Measurements from ENCODE around the gene DRC7. TPM values are rescaled to one million over a fixed set of nuclear protein-coding genes. Genes with fewer than 3 reads are reported as not detected.
A peak's percentile ranks its signal among the peaks of the same experiment; 100 is the strongest.

Gene DRC7
- polyA plus RNA-seq, 1 donor from 2014 or later, result not detected

DNA sequence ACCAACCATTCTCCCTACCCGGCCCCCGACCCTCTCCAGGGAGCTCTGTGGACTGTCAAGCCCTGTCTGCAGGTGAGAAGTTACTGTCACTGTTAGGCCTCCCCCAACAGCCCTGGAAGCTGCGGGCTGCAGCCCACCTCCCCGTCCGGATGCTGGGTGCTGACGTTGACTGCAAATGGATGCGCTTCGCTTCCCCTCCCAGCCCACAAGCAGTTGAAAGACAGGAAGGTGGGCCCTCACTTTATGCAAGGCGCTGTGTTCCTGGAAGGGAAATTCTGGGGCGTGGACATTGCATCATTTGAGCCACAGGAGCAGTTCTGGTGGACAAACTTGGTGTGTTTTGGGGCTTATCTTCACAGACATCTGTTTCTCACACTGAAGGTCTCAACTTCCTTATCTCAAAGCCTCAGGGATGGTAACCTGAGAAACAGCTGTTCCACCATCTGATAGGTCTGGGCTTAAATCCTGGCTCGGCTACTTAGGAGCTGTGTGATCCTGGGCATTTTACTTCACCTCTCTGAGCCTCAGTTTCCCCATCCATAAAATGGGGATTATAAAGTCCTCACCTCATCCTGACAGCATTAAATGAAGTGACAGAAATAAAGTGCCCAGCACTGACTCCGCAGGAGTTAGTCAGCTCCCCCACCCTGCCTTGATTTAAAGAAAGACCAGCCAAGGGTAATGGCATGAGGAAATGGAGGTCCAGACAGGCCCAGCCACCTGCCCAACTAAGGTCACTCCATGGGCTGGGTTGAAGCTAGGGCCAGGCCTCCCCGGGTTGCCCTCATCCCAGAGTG lies 4.6 kb upstream of the DRC7 start:
- Mint-ChIP-seq H3K27me3 (peaks cover 1% of the 10 kb centered on the region), H3K9me3 (no peaks in the 10 kb centered on the region), H3K27ac (peak overlapping the region in 2 of 3 donors; percentile 15 to 94), H3K36me3 (no peaks in the 10 kb centered on the region), H3K4me3 (peak overlapping the region in 3 of 4 donors; percentile 3 to 84 (median 76)), H3K4me1 (peaks cover 5 to 13% (median 12%) of the 10 kb centered on the region in 3 donors)

DNA sequence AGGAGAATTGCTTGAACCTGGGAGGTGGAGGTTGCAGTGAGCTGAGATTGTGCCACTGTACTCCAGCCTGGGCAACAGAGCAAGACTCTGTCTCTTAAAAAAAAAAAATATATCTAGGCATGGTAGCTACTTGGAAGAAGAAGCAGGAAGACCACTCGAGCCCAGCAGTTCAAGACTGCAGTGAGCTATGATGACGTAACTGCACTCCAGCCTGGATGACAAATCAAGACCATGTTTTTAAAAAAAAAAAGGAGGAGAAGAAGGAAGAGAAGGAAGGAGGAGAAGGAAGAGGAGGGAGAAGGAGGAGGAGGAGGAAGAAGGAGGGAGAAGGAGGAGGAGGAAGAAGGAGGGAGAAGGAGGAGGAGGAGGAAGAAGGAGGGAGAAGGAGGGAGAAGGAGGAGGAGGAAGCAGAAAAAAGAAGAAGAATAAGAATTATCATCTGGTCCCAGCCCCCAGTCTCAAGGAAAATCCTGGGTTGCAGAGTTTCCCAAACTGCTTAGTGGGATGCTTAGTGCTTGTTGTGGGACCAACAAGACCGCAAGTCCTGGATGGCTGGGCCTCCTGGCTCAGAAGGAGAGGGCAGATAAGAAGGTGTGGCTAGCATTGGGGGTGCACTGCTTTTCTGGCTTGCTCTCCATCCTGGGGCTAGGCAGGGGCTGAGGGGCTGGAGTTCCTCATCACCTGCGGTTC lies 3.7 kb upstream of the DRC7 start:
- peak overlapping the region in 1 of 3 donors; percentile 94 for H3K27ac Mint-ChIP-seq
- peaks cover 5 to 18% (median 17%) of the 10 kb centered on the region in 3 donors for H3K4me1 Mint-ChIP-seq
- no peaks in the 10 kb centered on the region for H3K36me3 Mint-ChIP-seq
- no peaks in the 10 kb centered on the region for H3K9me3 Mint-ChIP-seq
- peaks cover 1% of the 10 kb centered on the region for H3K27me3 Mint-ChIP-seq
- H3K4me3 Mint-ChIP-seq, result peak overlapping the region in 2 of 4 donors; percentile 6 to 84

DNA sequence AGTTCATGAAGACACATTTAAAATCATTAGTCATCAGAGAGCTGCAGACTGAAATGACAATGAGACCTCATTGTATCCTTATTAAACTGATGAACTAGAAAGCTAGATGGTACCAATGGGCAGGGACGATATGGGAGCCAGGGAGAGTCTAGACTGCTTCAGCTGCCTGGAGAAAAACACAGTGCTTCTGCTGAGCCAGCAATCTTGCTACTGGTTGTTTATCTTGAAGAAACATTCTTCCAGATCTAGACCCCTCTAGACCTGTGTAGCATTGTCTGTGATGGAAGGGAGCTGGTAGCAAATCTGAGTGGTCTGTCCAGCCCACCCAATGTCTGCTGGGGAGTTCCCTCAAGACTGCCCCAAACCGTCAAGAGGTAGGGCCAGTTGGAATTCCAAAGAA lies 2.0 kb upstream of the DRC7 start:
- Mint-ChIP-seq H3K9me3 (no peaks in the 10 kb centered on the region), H3K36me3 (no peaks in the 10 kb centered on the region), H3K4me3 (no peak overlapping the region), H3K27ac (peak overlapping the region in 1 of 3 donors; percentile 75), H3K27me3 (peaks cover 1% of the 10 kb centered on the region), H3K4me1 (peaks cover 5 to 18% (median 17%) of the 10 kb centered on the region in 3 donors)

GRCh38 chr16:57693550-57693949 lies 1.1 kb upstream of the DRC7 start:
- Mint-ChIP-seq H3K9me3 (no peaks in the 10 kb centered on the region), H3K4me3 (peak overlapping the region in 1 of 4 donors; percentile 23), H3K27me3 (peaks cover 1% of the 10 kb centered on the region), H3K4me1 (peaks cover 5 to 17% (median 16%) of the 10 kb centered on the region in 3 donors), H3K36me3 (no peaks in the 10 kb centered on the region), H3K27ac (peak overlapping the region in 1 of 3 donors; percentile 75)

DNA sequence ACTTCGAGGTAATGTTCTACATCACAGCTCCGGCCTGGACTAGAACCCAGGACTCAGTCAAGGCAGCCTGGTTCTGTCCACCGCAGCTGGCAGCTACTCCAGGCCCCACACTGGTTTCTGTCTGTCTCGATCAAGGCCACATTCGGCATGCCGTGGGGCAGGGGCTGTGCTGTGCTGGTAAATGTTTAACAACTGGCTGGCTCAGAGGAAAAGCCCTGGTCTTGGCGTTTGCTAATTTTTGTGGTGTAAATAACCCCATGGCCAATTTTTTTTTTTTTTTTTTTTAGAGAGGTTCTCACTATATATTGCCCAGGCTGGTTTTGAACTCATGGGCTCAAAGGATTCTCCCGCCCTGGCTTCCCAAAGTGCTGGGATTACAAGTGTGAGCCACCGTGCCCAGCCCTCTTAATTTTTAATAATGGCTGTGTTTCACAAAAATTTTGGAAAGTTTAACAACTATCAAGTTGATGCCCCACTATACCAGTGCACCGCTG lies 328 bp upstream of the DRC7 start:
- H3K36me3 Mint-ChIP-seq, result no peaks in the 10 kb centered on the region
- H3K9me3 Mint-ChIP-seq, result no peaks in the 10 kb centered on the region
- H3K27ac Mint-ChIP-seq, result peak overlapping the region in 1 of 3 donors; percentile 75
- H3K4me1 Mint-ChIP-seq, result peaks cover 5 to 16% (median 15%) of the 10 kb centered on the region in 3 donors
- peaks cover under 1% of the 10 kb centered on the region for H3K27me3 Mint-ChIP-seq
- peak overlapping the region in 3 of 4 donors; percentile 36 to 93 (median 76) for H3K4me3 Mint-ChIP-seq

- H3K27ac Mint-ChIP-seq, result no peak overlapping the region
- H3K27me3 Mint-ChIP-seq, result no peaks in the 10 kb centered on the region
- H3K36me3 Mint-ChIP-seq, result no peaks in the 10 kb centered on the region
- no peaks in the 10 kb centered on the region for H3K9me3 Mint-ChIP-seq
- H3K4me3 Mint-ChIP-seq, result peak overlapping the region in 2 of 4 donors; percentile 34 to 81
- H3K4me1 Mint-ChIP-seq, result peaks cover 5 to 11% (median 6%) of the 10 kb centered on the region in 3 donors
Observed at GRCh38 chr16:57695680-57696069, 1.1 kb downstream of the DRC7 start.

- no peak overlapping the region for H3K27ac Mint-ChIP-seq
- no peaks in the 10 kb centered on the region for H3K9me3 Mint-ChIP-seq
- H3K4me1 Mint-ChIP-seq, result peaks cover 5 to 11% (median 6%) of the 10 kb centered on the region in 3 donors
- no peaks in the 10 kb centered on the region for H3K27me3 Mint-ChIP-seq
- no peaks in the 10 kb centered on the region for H3K36me3 Mint-ChIP-seq
- no peak overlapping the region for H3K4me3 Mint-ChIP-seq
Observed at GRCh38 chr16:57696240-57696639, 1.6 kb downstream of the DRC7 start.

- H3K36me3 Mint-ChIP-seq, result no peaks in the 10 kb centered on the region
- H3K4me1 Mint-ChIP-seq, result peaks cover 5 to 10% (median 6%) of the 10 kb centered on the region in 3 donors
- H3K27me3 Mint-ChIP-seq, result no peaks in the 10 kb centered on the region
- no peaks in the 10 kb centered on the region for H3K9me3 Mint-ChIP-seq
- peak overlapping the region in 1 of 3 donors; percentile 46 for H3K27ac Mint-ChIP-seq
- H3K4me3 Mint-ChIP-seq, result no peak overlapping the region
Observed at GRCh38 chr16:57697896-57698537, 3.4 kb downstream of the DRC7 start.

DNA sequence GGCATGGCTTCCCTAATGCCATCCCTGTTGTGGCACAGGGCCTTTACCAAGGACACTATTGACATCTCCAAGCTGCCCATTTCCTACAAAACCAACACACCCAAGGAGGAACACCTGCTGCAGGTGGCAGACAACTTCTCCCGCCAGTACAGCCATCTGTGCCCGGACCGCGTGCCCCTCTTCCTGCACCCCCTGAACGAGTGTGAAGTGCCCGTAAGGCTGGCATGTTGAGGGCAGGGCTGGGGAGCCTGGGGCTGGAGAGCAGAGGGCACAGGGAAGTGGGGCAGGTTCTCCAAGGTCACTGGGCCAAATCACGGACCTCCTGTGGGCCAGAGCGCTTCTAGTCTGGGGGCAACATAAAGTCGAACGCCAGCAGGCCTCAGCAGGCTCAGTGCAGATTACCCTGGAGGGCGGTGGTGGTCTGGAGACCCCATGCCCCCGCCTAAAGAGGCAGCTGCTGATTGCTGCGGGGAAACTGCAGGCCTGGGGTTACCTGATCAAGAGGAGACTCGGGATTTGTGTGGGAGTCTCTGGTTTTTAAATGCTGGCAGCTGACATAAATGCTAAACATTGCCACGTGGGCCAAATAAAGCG lies 4.3 kb downstream of the DRC7 start:
- no peak overlapping the region for H3K4me3 Mint-ChIP-seq
- H3K27ac Mint-ChIP-seq, result no peak overlapping the region
- no peaks in the 10 kb centered on the region for H3K27me3 Mint-ChIP-seq
- no peaks in the 10 kb centered on the region for H3K9me3 Mint-ChIP-seq
- H3K36me3 Mint-ChIP-seq, result no peaks in the 10 kb centered on the region
- H3K4me1 Mint-ChIP-seq, result peaks cover 5 to 10% (median 6%) of the 10 kb centered on the region in 3 donors

- no peak overlapping the region for H3K27ac Mint-ChIP-seq
- H3K4me1 Mint-ChIP-seq, result peaks cover 4 to 11% (median 6%) of the 10 kb centered on the region in 3 donors
- H3K27me3 Mint-ChIP-seq, result no peaks in the 10 kb centered on the region
- no peaks in the 10 kb centered on the region for H3K9me3 Mint-ChIP-seq
- no peaks in the 10 kb centered on the region for H3K36me3 Mint-ChIP-seq
- H3K4me3 Mint-ChIP-seq, result no peak overlapping the region
Observed at GRCh38 chr16:57699481-57699880, 4.9 kb downstream of the DRC7 start.

- Mint-ChIP-seq H3K4me3 (no peak overlapping the region), H3K4me1 (peaks cover 0 to 8% (median 5%) of the 10 kb centered on the region in 3 donors), H3K27ac (no peak overlapping the region)
Observed at GRCh38 chr16:57699899-57700298, 5.3 kb downstream of the DRC7 start.

GRCh38 chr16:57700781-57701551 lies 6.4 kb downstream of the DRC7 start:
- H3K4me1 Mint-ChIP-seq, result peaks cover 0 to 1% (median 0%) of the 10 kb centered on the region in 3 donors
- H3K27me3 Mint-ChIP-seq, result no peaks in the 10 kb centered on the region
- H3K27ac Mint-ChIP-seq, result no peak overlapping the region
- peak overlapping the region in 1 of 4 donors; percentile 38 for H3K4me3 Mint-ChIP-seq
- no peaks in the 10 kb centered on the region for H3K9me3 Mint-ChIP-seq
- no peaks in the 10 kb centered on the region for H3K36me3 Mint-ChIP-seq

More at GRCh38 chr16:57699899-57700298, 5.3 kb downstream of the DRC7 start:
- Mint-ChIP-seq H3K9me3 (no peaks in the 10 kb centered on the region), H3K36me3 (no peaks in the 10 kb centered on the region), H3K27me3 (no peaks in the 10 kb centered on the region)

DNA sequence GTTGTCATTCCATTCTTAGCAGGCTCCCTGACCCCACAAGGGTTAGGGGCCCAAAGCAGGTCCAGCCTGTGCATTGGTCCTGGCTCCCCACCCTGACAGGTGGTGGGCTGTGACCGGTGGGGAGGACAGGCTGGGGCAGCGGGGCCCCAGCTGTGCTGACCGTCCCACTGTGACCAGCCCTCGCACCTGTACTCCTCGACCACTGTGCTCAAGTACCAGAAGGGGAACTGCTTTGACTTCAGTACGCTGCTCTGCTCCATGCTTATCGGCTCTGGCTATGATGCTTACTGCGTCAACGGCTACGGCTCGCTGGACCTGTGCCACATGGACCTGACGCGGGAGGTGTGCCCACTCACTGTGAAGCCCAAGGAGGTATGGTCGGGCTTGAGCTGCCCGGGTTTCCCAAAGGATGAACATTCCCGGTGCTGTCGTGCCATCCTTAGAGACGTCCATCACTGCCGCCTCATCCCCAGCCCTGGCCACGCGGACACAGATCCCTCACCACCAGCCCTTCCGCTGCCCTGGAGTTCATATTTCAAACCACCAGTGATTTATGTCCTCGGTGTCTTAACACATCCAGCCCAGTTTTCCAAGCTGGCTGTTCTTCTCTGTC lies 7.3 kb downstream of the DRC7 start:
- H3K9me3 Mint-ChIP-seq, result no peaks in the 10 kb centered on the region
- H3K4me3 Mint-ChIP-seq, result peak overlapping the region in 1 of 4 donors; percentile 23
- peaks cover 0 to 1% (median 0%) of the 10 kb centered on the region in 3 donors for H3K4me1 Mint-ChIP-seq
- H3K27me3 Mint-ChIP-seq, result no peaks in the 10 kb centered on the region
- no peaks in the 10 kb centered on the region for H3K36me3 Mint-ChIP-seq
- no peak overlapping the region for H3K27ac Mint-ChIP-seq
